Sigmoid colon (tissue), 4 donors: ENCODE data around the gene GNAI3.

Experiments
- EP300 ChIP-seq, 4 donors: sonication (generic); formaldehyde crosslinking; IDR thresholded peaks; one replicate each; pipeline ENCODE4 v1.6.1; 2017; ENCODE audit warnings: antibody characterized with exemption in 4 of 4
- POLR2AphosphoS5 ChIP-seq, 4 donors: sonication (generic); formaldehyde crosslinking; IDR thresholded peaks; one replicate each; pipeline ENCODE4 v1.6.1; 2017; ENCODE audit warnings: antibody characterized with exemption in 4 of 4
- TF ChIP-seq, protein P1 (sequence below), 4 experiments: fragments of 450-650 bp in 3 of 4; fragments of 200-600 bp in 1 of 4; IDR thresholded peaks; one replicate each; pipeline ENCODE4 v1.5.1; 2016 to 2019; ENCODE audit warnings: antibody characterized with exemption in 4 of 4, mild to moderate bottlenecking in 3 of 4, moderate library complexity in 2 of 4

DNA sequence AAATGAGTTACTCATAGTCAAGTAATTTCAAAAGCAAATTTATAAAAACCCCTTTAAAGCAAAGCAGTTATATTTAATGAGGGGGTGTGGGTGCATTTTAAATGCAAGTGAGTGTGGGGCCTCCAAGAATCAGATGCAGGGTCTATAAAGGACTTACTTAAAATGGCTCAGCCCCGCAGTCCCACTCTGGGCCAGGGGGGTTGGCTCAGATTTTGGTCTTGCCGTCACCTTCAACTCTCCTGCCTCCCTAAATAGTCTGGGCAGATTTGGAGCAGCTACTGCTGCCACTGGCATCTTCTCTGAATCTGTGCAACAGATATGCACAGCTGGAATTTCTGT, 87.4 kb downstream of the GNAI3 start:
- TF ChIP-seq, protein P1, sequence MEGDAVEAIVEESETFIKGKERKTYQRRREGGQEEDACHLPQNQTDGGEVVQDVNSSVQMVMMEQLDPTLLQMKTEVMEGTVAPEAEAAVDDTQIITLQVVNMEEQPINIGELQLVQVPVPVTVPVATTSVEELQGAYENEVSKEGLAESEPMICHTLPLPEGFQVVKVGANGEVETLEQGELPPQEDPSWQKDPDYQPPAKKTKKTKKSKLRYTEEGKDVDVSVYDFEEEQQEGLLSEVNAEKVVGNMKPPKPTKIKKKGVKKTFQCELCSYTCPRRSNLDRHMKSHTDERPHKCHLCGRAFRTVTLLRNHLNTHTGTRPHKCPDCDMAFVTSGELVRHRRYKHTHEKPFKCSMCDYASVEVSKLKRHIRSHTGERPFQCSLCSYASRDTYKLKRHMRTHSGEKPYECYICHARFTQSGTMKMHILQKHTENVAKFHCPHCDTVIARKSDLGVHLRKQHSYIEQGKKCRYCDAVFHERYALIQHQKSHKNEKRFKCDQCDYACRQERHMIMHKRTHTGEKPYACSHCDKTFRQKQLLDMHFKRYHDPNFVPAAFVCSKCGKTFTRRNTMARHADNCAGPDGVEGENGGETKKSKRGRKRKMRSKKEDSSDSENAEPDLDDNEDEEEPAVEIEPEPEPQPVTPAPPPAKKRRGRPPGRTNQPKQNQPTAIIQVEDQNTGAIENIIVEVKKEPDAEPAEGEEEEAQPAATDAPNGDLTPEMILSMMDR (IDR thresholded peaks at IDR 0.05) = no peak
- TF ChIP-seq POLR2AphosphoS5 (IDR thresholded peaks at IDR 0.05) (no peak), EP300 (IDR thresholded peaks at IDR 0.05) (no peak)
